ENCODE results near the gene KRT73.

DNA sequence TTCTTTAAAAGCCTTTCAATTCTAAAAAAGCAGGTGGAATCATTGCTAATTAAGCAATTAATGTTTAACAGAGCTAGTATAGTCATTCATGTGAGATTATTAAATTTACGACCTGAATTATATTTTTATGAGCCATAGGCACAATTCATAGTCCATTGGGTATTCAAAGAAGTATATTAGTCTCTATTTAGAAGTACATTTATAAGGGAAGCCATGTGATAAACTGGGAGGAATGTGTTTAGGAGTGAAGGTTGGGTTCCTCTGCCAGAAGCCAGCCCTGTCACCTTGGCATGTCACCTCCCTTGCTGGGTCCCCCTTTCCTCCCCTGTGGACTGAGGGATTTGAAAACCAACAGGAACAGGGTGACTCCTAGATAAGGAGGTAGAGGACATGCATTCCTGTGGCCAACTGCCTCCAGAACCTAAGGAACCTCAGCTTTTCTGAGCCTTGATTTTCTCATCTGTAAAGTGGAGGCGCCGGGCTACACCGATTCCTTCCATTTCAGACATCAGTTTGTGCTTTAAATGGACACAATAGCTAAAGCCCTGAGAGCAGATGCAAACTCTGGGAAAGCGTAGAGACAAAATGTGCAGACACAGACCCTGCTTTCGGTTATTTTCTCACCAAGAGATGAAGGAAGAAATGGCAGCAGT lies 39.0 kb upstream of the KRT73 start:
- TF ChIP-seq EZH2 (IDR thresholded peaks at IDR 0.05; ENCODE audit: low read depth, unreplicated experiment): no peak
- TF ChIP-seq POLR2AphosphoS5 (IDR thresholded peaks at IDR 0.05; ENCODE audit: low read depth): no peak
- TF ChIP-seq, protein P1, sequence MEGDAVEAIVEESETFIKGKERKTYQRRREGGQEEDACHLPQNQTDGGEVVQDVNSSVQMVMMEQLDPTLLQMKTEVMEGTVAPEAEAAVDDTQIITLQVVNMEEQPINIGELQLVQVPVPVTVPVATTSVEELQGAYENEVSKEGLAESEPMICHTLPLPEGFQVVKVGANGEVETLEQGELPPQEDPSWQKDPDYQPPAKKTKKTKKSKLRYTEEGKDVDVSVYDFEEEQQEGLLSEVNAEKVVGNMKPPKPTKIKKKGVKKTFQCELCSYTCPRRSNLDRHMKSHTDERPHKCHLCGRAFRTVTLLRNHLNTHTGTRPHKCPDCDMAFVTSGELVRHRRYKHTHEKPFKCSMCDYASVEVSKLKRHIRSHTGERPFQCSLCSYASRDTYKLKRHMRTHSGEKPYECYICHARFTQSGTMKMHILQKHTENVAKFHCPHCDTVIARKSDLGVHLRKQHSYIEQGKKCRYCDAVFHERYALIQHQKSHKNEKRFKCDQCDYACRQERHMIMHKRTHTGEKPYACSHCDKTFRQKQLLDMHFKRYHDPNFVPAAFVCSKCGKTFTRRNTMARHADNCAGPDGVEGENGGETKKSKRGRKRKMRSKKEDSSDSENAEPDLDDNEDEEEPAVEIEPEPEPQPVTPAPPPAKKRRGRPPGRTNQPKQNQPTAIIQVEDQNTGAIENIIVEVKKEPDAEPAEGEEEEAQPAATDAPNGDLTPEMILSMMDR (conservative IDR thresholded peaks at IDR 0.05; ENCODE audit: low read depth in 2 of 2): no peak
- TF ChIP-seq CREB1 (CRISPR knock-in tag; IDR thresholded peaks at IDR 0.05; ENCODE audit: low read depth): no peak
- TF ChIP-seq, protein P2, sequence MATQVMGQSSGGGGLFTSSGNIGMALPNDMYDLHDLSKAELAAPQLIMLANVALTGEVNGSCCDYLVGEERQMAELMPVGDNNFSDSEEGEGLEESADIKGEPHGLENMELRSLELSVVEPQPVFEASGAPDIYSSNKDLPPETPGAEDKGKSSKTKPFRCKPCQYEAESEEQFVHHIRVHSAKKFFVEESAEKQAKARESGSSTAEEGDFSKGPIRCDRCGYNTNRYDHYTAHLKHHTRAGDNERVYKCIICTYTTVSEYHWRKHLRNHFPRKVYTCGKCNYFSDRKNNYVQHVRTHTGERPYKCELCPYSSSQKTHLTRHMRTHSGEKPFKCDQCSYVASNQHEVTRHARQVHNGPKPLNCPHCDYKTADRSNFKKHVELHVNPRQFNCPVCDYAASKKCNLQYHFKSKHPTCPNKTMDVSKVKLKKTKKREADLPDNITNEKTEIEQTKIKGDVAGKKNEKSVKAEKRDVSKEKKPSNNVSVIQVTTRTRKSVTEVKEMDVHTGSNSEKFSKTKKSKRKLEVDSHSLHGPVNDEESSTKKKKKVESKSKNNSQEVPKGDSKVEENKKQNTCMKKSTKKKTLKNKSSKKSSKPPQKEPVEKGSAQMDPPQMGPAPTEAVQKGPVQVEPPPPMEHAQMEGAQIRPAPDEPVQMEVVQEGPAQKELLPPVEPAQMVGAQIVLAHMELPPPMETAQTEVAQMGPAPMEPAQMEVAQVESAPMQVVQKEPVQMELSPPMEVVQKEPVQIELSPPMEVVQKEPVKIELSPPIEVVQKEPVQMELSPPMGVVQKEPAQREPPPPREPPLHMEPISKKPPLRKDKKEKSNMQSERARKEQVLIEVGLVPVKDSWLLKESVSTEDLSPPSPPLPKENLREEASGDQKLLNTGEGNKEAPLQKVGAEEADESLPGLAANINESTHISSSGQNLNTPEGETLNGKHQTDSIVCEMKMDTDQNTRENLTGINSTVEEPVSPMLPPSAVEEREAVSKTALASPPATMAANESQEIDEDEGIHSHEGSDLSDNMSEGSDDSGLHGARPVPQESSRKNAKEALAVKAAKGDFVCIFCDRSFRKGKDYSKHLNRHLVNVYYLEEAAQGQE (IDR thresholded peaks at IDR 0.05; ENCODE audit: unreplicated experiment): no peak
- TF ChIP-seq ZNF331 (CRISPR knock-in tag; IDR thresholded peaks at IDR 0.05; ENCODE audit: low read depth): no peak
- TF ChIP-seq JUNB (IDR thresholded peaks at IDR 0.05; ENCODE audit: unreplicated experiment): no peak
- no peak for TF ChIP-seq EZH2phosphoT487 (IDR thresholded peaks at IDR 0.05; ENCODE audit: unreplicated experiment)

Measured in GM23338 (cell line).